GM12878 (cell line): ENCODE results near the gene CUTC. TPM values are rescaled to one million over a fixed set of nuclear protein-coding genes. Genes with fewer than 3 reads are reported as not detected.

ENCODE experiments used
- ATAC-seq: fragments of 200-7000 bp; cut with Tn5 transposase; 3 replicates; pipeline ENCODE4 v1.9.1; 2020; ENCODE audit warnings: mild to moderate bottlenecking, moderate library complexity
- BruUV-seq: library from RNA; stranded (reverse); fragments of 400-500 nt; replicated peaks from 2 replicates; lab custom pipeline; 2021; lab: Mats Ljungman, UMichigan
- CTCF ChIA-PET: fragments of 300-600 bp; sonication (Branson Sonifier 250); formaldehyde crosslinking; extraction: SDS; loops from one replicate; lab custom pipeline; 2021; ENCODE audit warnings: inconsistent platforms; lab: Yijun Ruan, JAX
- POLR2A ChIA-PET: fragments of 350-600 bp; formaldehyde crosslinking; extraction: SDS; loops from one replicate; lab custom pipeline; 2021; ENCODE audit warnings: inconsistent platforms; lab: Charles Lee
- RAD21 ChIA-PET: fragments of 300-600 bp; sonication (Branson Sonifier 250); formaldehyde crosslinking; loops from one replicate; lab custom pipeline; 2023; ENCODE audit warnings: antibody characterized with exemption; ENCODE audit not compliant: unreplicated experiment; lab: Charles Lee
- SMC1A ChIA-PET: fragments of 300-600 bp; sonication (Branson Sonifier 250); formaldehyde crosslinking; loops from one replicate; lab custom pipeline; 2023; ENCODE audit not compliant: unreplicated experiment, uncharacterized antibody; lab: Charles Lee
- DNase-seq: peaks from one replicate; pipeline ENCODE4 v3.0.0-alpha.2; 2011; ENCODE audit warnings: low read depth, low spot score
- FAIRE-seq: peaks from 3 replicates; lab custom pipeline; 2011; peaks lifted over from hg19 to GRCh38; lab: Jason Lieb, UNC
- H2AFZ ChIP-seq: 2 replicates; pipeline ENCODE4 v1.6.0; 2011; ENCODE audit warnings: low read depth, low read length, control low read depth; ENCODE audit not compliant: control insufficient read depth
- H3K27ac ChIP-seq: 2 replicates; pipeline ENCODE4 v1.5.1; 2011; ENCODE audit warnings: control low read depth; ENCODE audit not compliant: control insufficient read depth, insufficient read depth
- H3K27me3 ChIP-seq, 2 experiments: replicated peaks in 1 of 2; 2 replicates each; pipeline versions ENCODE4 v1.6.0 to v1.6.1; 2011; ENCODE audit warnings: low read length in 1 of 2; ENCODE audit not compliant: control insufficient read depth in 2 of 2, insufficient read depth in 2 of 2
- H3K36me3 ChIP-seq, 2 experiments: 2 replicates each; pipeline ENCODE4 v1.5.1; 2011; ENCODE audit warnings: low read length in 1 of 2; ENCODE audit not compliant: control insufficient read depth in 2 of 2, insufficient read depth in 2 of 2
- H3K4me1 ChIP-seq: 2 replicates; pipeline ENCODE4 v1.6.1; 2011; ENCODE audit warnings: mild to moderate bottlenecking, low read length, moderate library complexity, mixed read lengths; ENCODE audit not compliant: control insufficient read depth, insufficient read depth
- H3K4me2 ChIP-seq: 2 replicates; pipeline ENCODE4 v1.6.0; 2011; ENCODE audit warnings: control low read depth; ENCODE audit not compliant: control insufficient read depth, insufficient read depth
- H3K4me3 ChIP-seq: fragments of 200-600 bp; sonication (generic); 2 replicates; pipeline ENCODE4 v1.5.1; 2016
- H3K79me2 ChIP-seq: 2 replicates; pipeline ENCODE4 v1.6.0; 2011; ENCODE audit warnings: low read length; ENCODE audit not compliant: control insufficient read depth, insufficient read depth
- H3K9ac ChIP-seq: 2 replicates; pipeline ENCODE4 v1.8.0; 2011; ENCODE audit warnings: low read length, control low read depth, mixed read lengths; ENCODE audit not compliant: control insufficient read depth, insufficient read depth
- H3K9me3 ChIP-seq: replicated peaks from 3 replicates; pipeline ENCODE4 v1.5.1; 2011; ENCODE audit warnings: mild to moderate bottlenecking, low read length; ENCODE audit not compliant: control insufficient read depth, insufficient read depth
- H4K20me1 ChIP-seq: 2 replicates; pipeline ENCODE4 v1.6.0; 2011; ENCODE audit not compliant: control insufficient read depth, insufficient read depth
- ATF7 ChIP-seq: fragments of 450-650 bp; IDR thresholded peaks from 2 replicates; pipeline ENCODE4 v1.6.1; 2016; ENCODE audit warnings: low read depth, mild to moderate bottlenecking
- CEBPB ChIP-seq, 2 experiments: fragments of 150-350 bp in 1 of 2; IDR thresholded peaks; 2 replicates each; pipeline ENCODE4 v1.6.1; 2012 to 2014; ENCODE audit warnings: low read depth in 2 of 2, low read length in 2 of 2, borderline replicate concordance in 1 of 2, inconsistent platforms in 1 of 2
- EGR1 ChIP-seq, 2 experiments: IDR thresholded peaks; 1 replicate in 1 of 2; 2 replicates in 1 of 2; pipeline ENCODE4 v1.6.1; 2011 to 2012; ENCODE audit warnings: low read depth in 2 of 2, low read length in 2 of 2, borderline replicate concordance in 1 of 2, mild to moderate bottlenecking in 1 of 2, moderate library complexity in 1 of 2
- GATAD2B ChIP-seq: fragments of 450-650 bp; conservative IDR thresholded peaks from 2 replicates; pipeline ENCODE4 v1.6.1; 2017; ENCODE audit warnings: low read depth, mild to moderate bottlenecking, moderate library complexity
- MYB ChIP-seq: fragments of 150-350 bp; IDR thresholded peaks from 2 replicates; pipeline ENCODE4 v1.6.1; 2014; ENCODE audit warnings: mild to moderate bottlenecking, low read depth, low read length, borderline replicate concordance
- NBN ChIP-seq: fragments of 450-650 bp; IDR thresholded peaks from 2 replicates; pipeline ENCODE4 v1.6.1; 2016
- NFYA ChIP-seq: IDR thresholded peaks from 2 replicates; pipeline ENCODE4 v1.6.1; 2011; ENCODE audit warnings: low read depth, mild to moderate bottlenecking, low read length, improper control_type of control experiment, borderline replicate concordance
- PAX5 ChIP-seq: IDR thresholded peaks from 2 replicates; pipeline ENCODE4 v1.6.1; 2011; ENCODE audit warnings: low read depth, low read length, borderline replicate concordance
- POLR2AphosphoS5 ChIP-seq: IDR thresholded peaks from 2 replicates; pipeline ENCODE4 v1.6.1; 2011; ENCODE audit warnings: mild to moderate bottlenecking, low read length, inconsistent platforms
- RAD21 ChIP-seq: IDR thresholded peaks from 2 replicates; pipeline ENCODE4 v1.6.1; 2011; ENCODE audit warnings: mild to moderate bottlenecking, low read depth, low read length, moderate library complexity; ENCODE audit not compliant: insufficient read depth
- RAD51 ChIP-seq: fragments of 450-650 bp; IDR thresholded peaks from 2 replicates; pipeline ENCODE4 v1.6.1; 2016; ENCODE audit warnings: moderate library complexity, mild to moderate bottlenecking, inconsistent platforms
- RFX5 ChIP-seq: IDR thresholded peaks from 2 replicates; pipeline ENCODE4 v1.6.1; 2011; ENCODE audit warnings: low read depth, low read length, improper control_type of control experiment
- SMC3 ChIP-seq: IDR thresholded peaks from 2 replicates; pipeline ENCODE4 v1.6.1; 2011; ENCODE audit warnings: low read length, improper control_type of control experiment, borderline replicate concordance
- SPI1 ChIP-seq: IDR thresholded peaks from 2 replicates; pipeline ENCODE4 v1.6.1; 2011; ENCODE audit warnings: low read depth, mild to moderate bottlenecking, low read length, moderate library complexity, borderline replicate concordance; ENCODE audit not compliant: insufficient read depth
- TARDBP ChIP-seq: IDR thresholded peaks from 2 replicates; pipeline ENCODE4 v1.6.1; 2016; ENCODE audit warnings: borderline replicate concordance
- ZNF687 ChIP-seq: fragments of 450-650 bp; IDR thresholded peaks from 2 replicates; pipeline ENCODE4 v1.6.1; 2017; ENCODE audit warnings: mild to moderate bottlenecking, moderate library complexity
- ZSCAN29 ChIP-seq: fragments of 450-650 bp; IDR thresholded peaks from 2 replicates; pipeline ENCODE4 v1.6.1; 2017; ENCODE audit warnings: mild to moderate bottlenecking, moderate library complexity
- WGBS: methylation state at CpG from one replicate; pipeline ENCODE4 v1.1.6; 2016; ENCODE audit warnings: low lambda C conversion rate; ENCODE audit not compliant: insufficient replicate concordance, insufficient coverage; ENCODE audit errors: missing lambda C conversion rate; 5-methylcytosine and 5-hydroxymethylcytosine counted together
- in situ Hi-C: fragments of 300-500 bp; cut with MboI; formaldehyde crosslinking; loops from 9 replicates; pipeline ENCODE4 v1.14.3; 2018; ENCODE audit warnings: mixed read lengths
- intact Hi-C: fragments of 100-400 bp; cut with micrococcal nuclease; formaldehyde crosslinking; loops from one replicate; pipeline ENCODE4 v1.14.2; 2022; ENCODE audit not compliant: unreplicated experiment
- polyA plus RNA-seq, 11 experiments: library from polyadenylated mRNA; depleted of rRNA in 4 of 11; unstranded in 6 of 11; stranded (reverse) in 5 of 11; fragments of >200 nt; fragmentation: Nextera tagmentation in 4 of 11; fragmentation: Illumina TruSeq in 1 of 11; extraction: Ambion mirVana in 4 of 11; extraction: Trizol in 1 of 11; gene quantifications; 1 replicate in 1 of 11; 2 replicates in 10 of 11; pipeline versions ENCODE4 v1.2.1 to v1.2.3, GENCODE V29; 2011 to 2016; ENCODE audit warnings: inconsistent platforms in 2 of 11, missing spikeins in 2 of 11, low read depth in 1 of 11
- total RNA-seq, 4 experiments: library from RNA; depleted of rRNA in 3 of 4; stranded (reverse); fragments of >200 nt in 3 of 4; fragmentation: Illumina TruSeq in 1 of 4; extraction: Trizol in 1 of 4; gene quantifications; 2 replicates each; pipeline versions ENCODE4 v1.2.1 to v1.2.3, GENCODE V29; 2013 to 2021
- TF ChIP-seq, protein P1 (sequence below): fragments of 450-650 bp; IDR thresholded peaks from 2 replicates; pipeline ENCODE4 v1.6.1; 2017; ENCODE audit warnings: mild to moderate bottlenecking, low read depth, inconsistent platforms; ENCODE audit not compliant: poor library complexity, severe bottlenecking
- TF ChIP-seq, protein P2 (sequence below): fragments of 450-650 bp; IDR thresholded peaks from 2 replicates; pipeline ENCODE4 v1.6.1; 2016; ENCODE audit warnings: mild to moderate bottlenecking

Gene CUTC
- total and polyA plus RNA-seq, 10 of the 15 experiments (the other 5 are each of a cell fraction or from before 2014, with no cell fraction given) = 23.8 to 71.7 (median 40.8) TPM

GRCh38 chr10:99689461-99689860 lies 42.6 kb upstream of the CUTC start:
- TF ChIP-seq SMC3 (no peak), TARDBP (no peak), ZSCAN29 (no peak), EGR1 (IDR thresholded peaks at IDR 0.05; ENCODE audit: borderline replicate concordance in 1 of 2, low read depth in 2 of 2, low read length in 2 of 2) (no peak), NFYA (no peak), ATF7 (no peak), MYB (no peak), RAD51 (no peak), RFX5 (no peak), PAX5 (no peak), ZNF687 (no peak), NBN (no peak), POLR2AphosphoS5 (no peak), GATAD2B (no peak), SPI1 (no peak), RAD21 (no peak), CEBPB (IDR thresholded peaks at IDR 0.05; ENCODE audit: borderline replicate concordance in 1 of 2, low read depth in 2 of 2, low read length in 2 of 2) (no peak)
- TF ChIP-seq, protein P1, sequence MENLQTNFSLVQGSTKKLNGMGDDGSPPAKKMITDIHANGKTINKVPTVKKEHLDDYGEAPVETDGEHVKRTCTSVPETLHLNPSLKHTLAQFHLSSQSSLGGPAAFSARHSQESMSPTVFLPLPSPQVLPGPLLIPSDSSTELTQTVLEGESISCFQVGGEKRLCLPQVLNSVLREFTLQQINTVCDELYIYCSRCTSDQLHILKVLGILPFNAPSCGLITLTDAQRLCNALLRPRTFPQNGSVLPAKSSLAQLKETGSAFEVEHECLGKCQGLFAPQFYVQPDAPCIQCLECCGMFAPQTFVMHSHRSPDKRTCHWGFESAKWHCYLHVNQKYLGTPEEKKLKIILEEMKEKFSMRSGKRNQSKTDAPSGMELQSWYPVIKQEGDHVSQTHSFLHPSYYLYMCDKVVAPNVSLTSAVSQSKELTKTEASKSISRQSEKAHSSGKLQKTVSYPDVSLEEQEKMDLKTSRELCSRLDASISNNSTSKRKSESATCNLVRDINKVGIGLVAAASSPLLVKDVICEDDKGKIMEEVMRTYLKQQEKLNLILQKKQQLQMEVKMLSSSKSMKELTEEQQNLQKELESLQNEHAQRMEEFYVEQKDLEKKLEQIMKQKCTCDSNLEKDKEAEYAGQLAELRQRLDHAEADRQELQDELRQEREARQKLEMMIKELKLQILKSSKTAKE = no peak
- TF ChIP-seq, protein P2, sequence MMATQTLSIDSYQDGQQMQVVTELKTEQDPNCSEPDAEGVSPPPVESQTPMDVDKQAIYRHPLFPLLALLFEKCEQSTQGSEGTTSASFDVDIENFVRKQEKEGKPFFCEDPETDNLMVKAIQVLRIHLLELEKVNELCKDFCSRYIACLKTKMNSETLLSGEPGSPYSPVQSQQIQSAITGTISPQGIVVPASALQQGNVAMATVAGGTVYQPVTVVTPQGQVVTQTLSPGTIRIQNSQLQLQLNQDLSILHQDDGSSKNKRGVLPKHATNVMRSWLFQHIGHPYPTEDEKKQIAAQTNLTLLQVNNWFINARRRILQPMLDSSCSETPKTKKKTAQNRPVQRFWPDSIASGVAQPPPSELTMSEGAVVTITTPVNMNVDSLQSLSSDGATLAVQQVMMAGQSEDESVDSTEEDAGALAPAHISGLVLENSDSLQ = no peak
- POLR2A ChIA-PET = no interaction called here
- RAD21 ChIA-PET = no interaction called here
- no TSS peak for BruUV-seq
- H4K20me1 ChIP-seq = no peaks in the 10 kb centered on the region
- ATAC-seq (no peak), FAIRE-seq (no peak), DNase-seq (no peak)
- peaks cover 0 to 3% of the 10 kb centered on the region in 2 experiments; a peak in 1 of 4 replicates for H3K36me3 ChIP-seq
- 100% methylated on average over 1 of the region's 1 CpG for WGBS
- no peaks in the 10 kb centered on the region for H3K9me3 ChIP-seq
- peaks cover 4% of the 10 kb centered on the region; the same call in 1 of the 2 replicates for H3K4me1 ChIP-seq
- H3K4me3 ChIP-seq = no peak overlapping the region
- H3K9ac ChIP-seq = no peak overlapping the region
- in situ Hi-C loops = no loop called here
- H3K79me2 ChIP-seq = no peaks in the 10 kb centered on the region
- no peak overlapping the region for H2AFZ ChIP-seq
- SMC1A ChIA-PET = no interaction called here
- CTCF ChIA-PET = no interaction called here
- H3K4me2 ChIP-seq = no peak overlapping the region
- no peak overlapping the region for H3K27ac ChIP-seq
- intact Hi-C loops = no loop called here
- H3K27me3 ChIP-seq = no peaks in the 10 kb centered on the region
